ENCODE results near the gene CNPY1.
"Not testable (repeated sequence)": the region's sequence is repeated elsewhere in the genome, so short reads cannot be mapped to it uniquely, and the experiment has no call there.

Gene CNPY1

GRCh38 chr7:155578016-155578415 lies 31.7 kb upstream of the CNPY1 start:
- DNase-seq (ENCODE audit: low read depth), result no peak

GRCh38 chr7:155577509-155577905 lies 31.1 kb upstream of the CNPY1 start:
- DNase-seq (ENCODE audit: low read depth), result no peak

- no peak for DNase-seq (ENCODE audit: low read depth)
Measured at GRCh38 chr7:155576900-155577508, 30.6 kb upstream of the CNPY1 start.

GRCh38 chr7:155576416-155576815 lies 30.1 kb upstream of the CNPY1 start:
- no peak for DNase-seq (ENCODE audit: low read depth)

GRCh38 chr7:155574556-155575290 lies 28.4 kb upstream of the CNPY1 start:
- DNase-seq (ENCODE audit: low read depth), result no peak

- no peak for DNase-seq (ENCODE audit: low read depth)
Measured at GRCh38 chr7:155571581-155572345, 25.4 kb upstream of the CNPY1 start.

- no peak for DNase-seq (ENCODE audit: low read depth)
Measured at GRCh38 chr7:155570991-155571390, 24.6 kb upstream of the CNPY1 start.

GRCh38 chr7:155570171-155570958 lies 24.0 kb upstream of the CNPY1 start:
- DNase-seq (ENCODE audit: low read depth), result no peak

- no peak for DNase-seq (ENCODE audit: low read depth)
Measured at GRCh38 chr7:155569681-155570080, 23.3 kb upstream of the CNPY1 start.

- no peak for DNase-seq (ENCODE audit: low read depth)
Measured at GRCh38 chr7:155568842-155569494, 22.6 kb upstream of the CNPY1 start.

GRCh38 chr7:155568333-155568660 lies 21.9 kb upstream of the CNPY1 start:
- DNase-seq (ENCODE audit: low read depth), result no peak

- no peak for DNase-seq (ENCODE audit: low read depth)
Measured at GRCh38 chr7:155567646-155568332, 21.4 kb upstream of the CNPY1 start.

GRCh38 chr7:155566011-155566836 lies 19.9 kb upstream of the CNPY1 start:
- DNase-seq (ENCODE audit: low read depth), result no peak

GRCh38 chr7:155565596-155565995 lies 19.2 kb upstream of the CNPY1 start:
- no peak for DNase-seq (ENCODE audit: low read depth)

- not testable (repeated sequence) for DNase-seq (ENCODE audit: low read depth)
Measured at GRCh38 chr7:155562976-155563375, 16.6 kb upstream of the CNPY1 start.

GRCh38 chr7:155562106-155562505 lies 15.7 kb upstream of the CNPY1 start:
- no peak for DNase-seq (ENCODE audit: low read depth)

GRCh38 chr7:155560982-155561686 lies 14.8 kb upstream of the CNPY1 start:
- DNase-seq (ENCODE audit: low read depth), result no peak

GRCh38 chr7:155560196-155560885 lies 14.0 kb upstream of the CNPY1 start:
- DNase-seq (ENCODE audit: low read depth), result no peak

- no peak for DNase-seq (ENCODE audit: low read depth)
Measured at GRCh38 chr7:155559519-155560108, 13.3 kb upstream of the CNPY1 start.
